Central memory CD4-positive, alpha-beta T cell (primary cell): ENCODE results near the gene FTSJ1.
A peak's percentile ranks its signal among the peaks of the same experiment; 100 is the strongest.
"Not testable (repeated sequence)": the region's sequence is repeated elsewhere in the genome, so short reads cannot be mapped to it uniquely, and the experiment has no call there.

ENCODE experiments used
- DNase-seq: peaks from one replicate; pipeline ENCODE4 v3.0.0; 2022

The FTSJ1 gene

DNA sequence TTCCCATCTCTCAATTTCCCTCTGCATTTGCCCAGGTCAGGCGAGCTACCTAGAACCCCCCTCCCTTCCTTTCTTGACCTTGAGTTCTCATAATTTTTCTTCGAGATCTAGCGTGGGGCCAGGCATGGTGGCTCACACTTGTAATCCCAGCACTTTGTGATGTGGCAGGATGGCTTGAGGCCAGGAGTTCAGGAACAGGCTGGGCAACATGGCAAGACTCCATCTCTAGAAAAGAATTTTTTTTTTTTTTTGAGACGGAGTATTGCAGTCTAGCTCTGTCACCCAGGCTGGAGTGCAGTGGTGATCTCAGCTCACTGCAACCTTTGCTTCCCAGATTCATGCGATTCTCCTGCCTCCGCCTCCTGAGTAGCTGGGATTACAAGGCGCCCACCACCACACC lies 28.3 kb downstream of the FTSJ1 start:
- DNase-seq = no peak

DNA sequence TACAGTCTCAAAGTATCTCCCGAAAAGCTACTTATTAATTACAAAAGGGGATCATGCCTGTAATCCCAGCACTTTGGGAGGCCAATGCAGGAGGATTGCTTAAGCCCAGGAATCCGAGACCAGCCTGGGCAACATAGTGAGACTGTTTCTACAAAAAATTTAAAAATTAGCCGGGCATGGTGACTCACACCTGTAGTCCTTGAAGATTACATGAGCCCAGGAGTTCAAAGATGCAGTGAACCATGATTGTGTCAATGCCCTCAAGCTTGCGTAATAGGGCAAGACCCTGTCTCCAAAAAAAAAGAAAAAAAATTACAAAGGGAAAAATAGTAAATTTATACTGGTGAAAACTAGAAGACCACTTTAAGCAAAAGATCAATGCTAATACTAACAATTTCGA lies 29.5 kb downstream of the FTSJ1 start:
- no peak for DNase-seq

DNA sequence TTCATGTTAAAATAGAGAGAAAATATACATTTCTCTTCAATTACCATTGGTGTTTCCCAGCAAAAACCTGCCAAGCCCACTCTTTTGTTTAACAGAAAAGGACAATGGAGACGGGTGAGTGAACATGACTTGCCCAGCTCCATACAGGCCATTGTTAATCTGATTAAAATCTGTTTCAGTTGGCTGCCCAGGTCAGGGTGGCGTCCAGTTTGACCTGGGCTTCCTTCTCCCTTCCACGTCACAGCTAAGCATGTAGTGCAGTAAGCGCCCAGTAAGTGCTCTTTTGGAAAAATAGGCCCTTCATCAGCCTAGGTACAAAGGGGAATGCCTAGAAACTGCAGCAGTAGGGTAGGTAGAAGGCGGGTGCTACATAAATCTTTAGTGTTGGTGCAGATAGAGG lies 31.2 kb downstream of the FTSJ1 start:
- DNase-seq = no peak

DNA sequence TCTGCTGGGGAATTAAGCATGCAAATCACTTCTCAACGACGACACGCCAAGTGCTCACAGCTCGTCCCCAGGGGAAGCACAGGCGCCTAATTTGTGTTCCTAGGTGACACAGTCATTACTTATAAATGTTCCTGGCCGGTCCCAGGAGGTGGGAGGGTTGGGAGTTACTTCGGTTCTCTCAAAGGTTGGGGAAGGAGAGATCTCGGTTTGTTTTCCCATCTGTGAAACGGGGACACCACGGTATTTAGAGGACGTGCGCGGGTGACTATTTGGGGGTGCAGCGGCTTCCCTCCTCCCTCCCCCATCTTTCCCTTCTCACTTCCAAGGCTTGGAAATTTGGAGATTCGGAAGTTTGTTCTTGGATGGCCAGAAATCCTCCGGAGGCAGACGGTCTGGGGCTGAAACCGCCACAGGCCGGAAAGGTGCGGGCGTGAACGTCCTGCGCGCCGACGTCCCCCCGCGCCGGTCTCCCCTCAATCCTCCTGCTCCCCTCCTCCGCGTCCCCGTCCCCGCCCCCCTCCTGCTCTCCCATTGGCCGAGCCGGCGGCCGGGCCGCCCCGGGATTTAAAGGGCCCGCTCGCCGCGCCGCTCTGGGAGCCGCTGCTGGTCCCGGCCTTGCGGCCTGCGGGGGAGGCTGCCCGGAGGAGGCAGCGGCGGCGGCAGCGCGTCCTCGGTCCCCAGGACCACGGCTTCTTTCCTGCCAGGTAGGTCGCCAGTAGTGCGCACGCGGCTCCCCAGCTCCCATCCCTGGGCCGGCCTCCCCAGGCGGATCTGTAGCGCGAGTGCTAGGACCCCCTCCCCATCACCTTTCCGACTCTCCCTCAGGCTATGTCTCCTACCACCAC lies 32.6 kb downstream of the FTSJ1 start, which contains the start of gene PORCN:
TSS of gene PORCN (plus strand) at position 593 of the 845 bp plus-strand sequence. CDS start 829 bp downstream, outside the sequence.
- peak; percentile 65 for DNase-seq

DNA sequence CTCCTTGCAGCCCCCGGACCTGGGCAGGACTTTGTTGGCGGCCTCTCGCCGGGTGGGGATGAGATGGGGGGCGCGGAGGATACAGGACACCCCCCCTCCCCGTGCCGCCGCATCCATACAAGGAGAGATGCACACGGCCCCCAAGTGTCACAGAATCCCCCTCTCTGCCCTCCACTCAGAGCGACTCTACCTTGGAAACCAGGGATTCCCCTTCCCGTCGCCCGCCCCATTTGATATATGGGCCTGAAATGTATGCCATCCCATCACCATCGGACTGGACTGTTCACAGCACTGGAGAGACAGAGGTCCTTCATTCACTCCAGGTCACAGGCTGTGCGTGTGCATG lies 33.2 kb downstream of the FTSJ1 start:
- DNase-seq = no peak

DNA sequence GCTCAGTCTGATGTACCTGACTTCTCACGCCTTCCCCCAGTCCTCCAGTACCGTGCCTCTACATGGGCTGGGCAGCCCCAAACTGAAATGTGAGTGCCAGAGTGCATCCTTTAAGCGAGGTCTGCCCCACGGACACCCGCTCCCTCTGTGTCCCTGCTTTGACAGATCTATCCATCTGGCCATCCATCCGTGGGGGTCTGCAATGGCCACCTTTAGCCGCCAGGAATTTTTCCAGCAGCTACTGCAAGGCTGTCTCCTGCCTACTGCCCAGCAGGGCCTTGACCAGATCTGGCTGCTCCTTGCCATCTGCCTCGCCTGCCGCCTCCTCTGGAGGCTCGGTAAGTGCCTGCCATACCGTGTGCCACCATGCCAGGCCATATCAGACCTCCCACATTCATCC lies 33.6 kb downstream of the FTSJ1 start:
- no peak for DNase-seq

DNA sequence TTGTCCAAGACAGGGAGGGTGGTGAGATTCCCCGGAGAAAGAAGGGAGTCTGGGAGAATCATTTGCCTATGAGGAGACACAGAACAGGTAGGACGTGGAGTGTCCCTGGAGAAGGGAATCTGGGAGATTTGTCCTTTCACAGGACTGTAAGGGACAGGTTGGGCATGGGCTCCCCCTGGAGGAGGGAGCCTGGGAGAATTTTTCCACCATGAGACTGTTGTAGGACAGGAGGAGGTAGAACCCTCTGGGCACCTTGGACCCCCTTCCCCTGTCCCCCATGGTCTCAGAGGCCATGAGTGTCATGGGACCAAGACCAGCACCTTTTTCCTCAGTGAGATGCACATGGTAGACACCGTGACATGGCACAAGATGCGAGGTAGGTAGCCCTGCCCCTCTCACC lies 35.6 kb downstream of the FTSJ1 start:
- DNase-seq = no peak

DNA sequence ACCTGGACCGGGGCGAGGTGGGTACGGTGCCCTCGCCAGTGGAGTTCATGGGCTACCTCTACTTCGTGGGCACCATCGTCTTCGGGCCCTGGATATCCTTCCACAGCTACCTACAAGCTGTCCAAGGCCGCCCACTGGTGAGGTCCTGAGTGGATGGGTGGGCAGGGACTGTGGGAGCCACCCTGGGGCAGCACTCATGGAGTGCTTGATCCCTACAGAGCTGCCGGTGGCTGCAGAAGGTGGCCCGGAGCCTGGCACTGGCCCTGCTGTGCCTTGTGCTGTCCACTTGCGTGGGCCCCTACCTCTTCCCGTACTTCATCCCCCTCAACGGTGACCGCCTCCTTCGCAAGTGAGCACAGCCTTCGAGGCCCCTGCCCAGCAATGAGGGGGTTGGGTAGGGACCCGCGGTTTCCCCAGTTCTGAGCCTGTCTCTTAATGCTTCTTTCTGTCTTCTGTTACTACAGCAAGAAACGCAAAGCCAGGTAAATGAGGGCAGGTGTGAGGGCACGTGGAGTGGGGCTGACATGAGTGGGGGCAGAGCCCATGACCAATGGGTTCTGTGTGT lies 36.5 kb downstream of the FTSJ1 start:
- no peak for DNase-seq

DNA sequence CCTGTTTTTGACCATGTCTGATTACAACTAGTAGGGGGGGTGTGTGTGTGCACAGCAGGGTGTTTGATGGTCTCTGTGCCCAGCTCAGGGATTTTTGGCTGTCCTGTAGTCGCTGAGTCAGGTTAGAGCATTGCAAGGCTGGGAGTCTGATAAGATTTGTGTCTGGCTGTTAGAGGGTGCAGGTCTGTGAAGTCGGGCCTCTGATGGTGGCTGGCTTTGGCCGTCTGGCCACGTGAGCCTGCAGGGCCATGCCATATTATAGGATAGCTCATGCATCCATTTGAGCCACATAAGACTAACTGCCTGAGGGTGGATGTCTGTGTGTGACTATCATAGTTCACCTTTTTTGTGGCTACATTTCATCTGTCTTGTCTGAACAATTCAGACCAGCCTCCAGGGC lies 37.7 kb downstream of the FTSJ1 start:
- DNase-seq = no peak

DNA sequence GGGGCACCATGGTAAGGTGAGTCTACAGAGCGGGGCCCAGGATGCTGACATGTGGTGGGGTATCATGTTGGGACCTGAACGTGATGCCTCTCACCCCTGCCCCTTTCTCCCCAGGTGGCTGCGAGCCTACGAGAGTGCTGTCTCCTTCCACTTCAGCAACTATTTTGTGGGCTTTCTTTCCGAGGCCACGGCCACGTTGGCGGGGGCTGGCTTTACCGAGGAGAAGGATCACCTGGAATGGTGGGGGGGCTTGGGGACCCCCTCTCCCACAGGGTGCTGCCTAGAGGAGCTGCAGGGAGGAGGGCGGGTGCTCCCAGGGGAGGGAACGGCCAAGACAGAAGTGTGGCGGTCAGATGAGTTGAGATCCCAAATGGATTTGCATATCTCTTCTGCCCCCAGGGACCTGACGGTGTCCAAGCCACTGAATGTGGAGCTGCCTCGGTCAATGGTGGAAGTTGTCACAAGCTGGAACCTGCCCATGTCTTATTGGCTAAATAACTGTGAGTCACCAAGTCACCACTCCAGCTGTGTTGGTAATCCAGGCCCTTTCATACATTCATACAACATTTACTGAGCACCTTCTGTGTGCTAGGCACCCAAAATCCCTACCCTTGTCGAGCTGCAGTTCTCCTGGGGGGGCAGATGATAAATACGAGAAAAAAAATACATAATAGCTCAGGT lies 38.3 kb downstream of the FTSJ1 start:
- no peak for DNase-seq

DNA sequence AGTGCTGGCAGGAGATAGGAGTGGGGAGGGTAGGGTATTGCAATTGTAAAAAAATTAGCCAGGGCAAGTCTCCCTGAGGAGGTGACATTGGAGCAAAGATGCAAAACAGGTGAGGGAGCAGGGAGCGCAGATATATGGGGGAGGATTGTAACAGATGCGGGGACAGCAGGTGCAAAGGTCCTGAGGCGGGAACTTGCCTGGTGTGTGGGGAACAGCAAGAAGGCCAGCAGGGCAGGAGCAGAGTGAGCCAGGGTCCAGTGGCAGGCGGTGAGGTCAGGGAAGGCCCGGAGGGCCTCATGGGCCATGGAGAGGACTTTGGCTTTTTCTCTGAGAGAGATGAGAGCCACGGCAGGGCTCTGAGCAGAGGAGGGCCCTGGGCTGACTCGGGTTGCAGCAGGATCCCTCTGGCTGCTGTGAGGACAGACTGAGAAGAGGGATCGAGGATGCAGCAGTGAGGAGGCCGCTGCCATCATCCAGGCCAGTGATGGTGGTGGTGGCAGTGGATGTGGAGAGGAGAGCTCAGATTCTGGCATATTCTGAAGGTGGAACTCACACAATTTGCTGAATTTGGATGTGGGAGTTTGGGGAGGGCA lies 39.0 kb downstream of the FTSJ1 start:
- DNase-seq = no peak

DNA sequence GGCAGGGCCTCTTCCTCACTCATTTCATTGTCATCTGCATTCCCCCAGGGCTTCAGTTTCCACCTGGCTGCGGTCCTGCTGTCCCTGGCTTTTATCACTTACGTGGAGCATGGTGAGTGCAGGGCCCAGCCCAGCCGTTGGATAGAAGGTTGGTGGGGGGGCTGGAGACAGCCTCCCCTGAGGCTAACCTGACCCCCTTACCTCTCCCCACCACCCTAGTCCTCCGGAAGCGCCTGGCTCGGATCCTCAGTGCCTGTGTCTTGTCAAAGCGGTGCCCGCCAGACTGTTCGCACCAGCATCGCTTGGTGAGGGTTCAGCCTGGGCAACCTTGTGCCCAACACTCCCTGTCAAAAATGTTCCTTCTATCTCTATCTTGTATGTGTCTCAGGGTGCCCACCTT lies 39.8 kb downstream of the FTSJ1 start:
- no peak for DNase-seq

DNA sequence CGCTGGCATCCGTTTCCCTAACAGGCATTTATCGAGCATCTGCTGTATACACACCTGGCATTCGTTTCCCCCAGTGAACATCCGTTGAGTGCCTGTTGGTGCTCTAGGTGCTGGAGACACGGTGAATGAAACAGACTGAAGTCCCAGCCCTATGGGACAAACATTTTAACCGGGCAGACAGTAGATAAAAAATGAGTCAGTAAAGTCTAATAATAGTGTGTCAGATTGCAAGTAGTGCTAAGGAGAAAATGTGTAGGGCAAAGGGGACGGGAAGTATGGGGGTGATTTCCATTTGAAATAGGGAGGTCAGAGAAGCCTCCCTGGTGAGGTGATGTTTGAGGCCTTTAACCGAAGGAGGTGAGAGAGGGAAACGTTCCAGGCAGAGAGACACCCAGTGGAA lies 40.3 kb downstream of the FTSJ1 start:
- no peak for DNase-seq

DNA sequence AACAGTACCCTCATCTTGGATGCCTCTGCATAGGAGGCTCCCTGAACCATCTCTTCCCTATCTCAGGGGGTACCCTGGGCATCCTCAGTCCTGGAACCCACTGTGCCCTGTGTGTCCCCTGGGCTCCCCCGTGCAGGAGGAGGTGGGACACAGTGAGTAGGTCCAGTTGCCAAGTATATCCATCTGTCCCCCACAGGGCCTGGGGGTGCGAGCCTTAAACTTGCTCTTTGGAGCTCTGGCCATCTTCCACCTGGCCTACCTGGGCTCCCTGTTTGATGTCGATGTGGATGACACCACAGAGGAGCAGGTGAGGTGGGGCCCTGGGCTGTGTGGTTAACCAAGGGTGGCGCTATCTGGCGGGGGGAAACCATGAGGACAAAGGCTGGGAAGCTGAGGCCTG lies 41.0 kb downstream of the FTSJ1 start:
- DNase-seq = no peak

DNA sequence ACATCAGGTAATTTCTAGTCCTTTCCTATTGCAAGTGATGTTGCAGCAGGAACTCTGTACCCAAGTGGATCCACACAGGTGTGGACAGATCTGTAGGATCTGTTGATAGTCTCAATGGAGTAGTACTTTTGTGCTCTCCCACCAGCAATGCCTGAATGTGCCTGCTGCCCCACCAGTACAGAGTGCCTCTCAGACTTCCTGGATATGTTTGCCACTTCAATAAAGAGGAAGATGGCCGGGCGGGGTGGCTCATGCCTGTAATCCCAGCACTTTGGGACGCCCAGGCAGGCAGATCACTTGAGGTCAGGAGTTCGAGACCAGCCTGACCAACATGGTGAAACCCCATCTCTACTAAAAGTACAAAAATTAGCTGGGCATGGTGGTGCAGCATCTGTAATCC lies 43.5 kb downstream of the FTSJ1 start:
- not testable (repeated sequence) for DNase-seq

DNA sequence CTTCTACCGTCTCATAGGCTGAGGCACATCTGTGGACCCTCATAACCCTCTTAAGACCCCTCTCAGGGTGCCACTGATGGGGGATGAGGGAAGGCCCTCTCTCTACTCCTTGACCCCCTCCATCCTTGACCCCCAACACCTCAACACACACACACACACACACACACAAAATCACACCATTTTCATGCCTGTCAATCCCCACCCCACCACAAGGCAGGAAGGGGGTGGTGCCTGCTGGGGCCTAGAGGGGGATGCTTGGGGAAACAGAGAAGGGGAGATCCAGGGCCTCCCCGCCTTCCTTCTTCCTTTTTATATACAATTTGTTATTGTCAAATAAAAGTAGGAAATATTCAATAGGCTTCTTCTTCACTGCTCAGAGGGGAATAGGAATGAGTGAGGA lies 44.5 kb downstream of the FTSJ1 start:
- no peak for DNase-seq

DNA sequence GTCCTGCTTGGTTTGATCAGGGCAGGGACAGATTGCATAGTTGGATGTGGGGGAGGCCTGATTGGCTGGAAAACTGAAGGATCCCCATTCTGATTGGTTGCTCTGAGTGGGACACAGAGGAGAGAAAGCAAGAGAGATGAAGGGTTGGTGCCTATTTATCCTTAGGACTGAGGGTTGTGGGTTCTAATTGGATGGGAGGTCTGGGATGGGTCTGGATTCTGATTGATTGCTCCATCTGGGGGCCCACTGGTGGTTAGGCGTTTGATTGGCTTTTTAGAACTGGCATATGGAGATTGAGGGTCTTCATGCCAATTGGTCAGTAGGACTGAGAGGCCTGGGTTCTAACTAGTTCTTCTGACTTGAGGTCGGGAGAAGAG lies 45.0 kb downstream of the FTSJ1 start:
- no peak for DNase-seq

DNA sequence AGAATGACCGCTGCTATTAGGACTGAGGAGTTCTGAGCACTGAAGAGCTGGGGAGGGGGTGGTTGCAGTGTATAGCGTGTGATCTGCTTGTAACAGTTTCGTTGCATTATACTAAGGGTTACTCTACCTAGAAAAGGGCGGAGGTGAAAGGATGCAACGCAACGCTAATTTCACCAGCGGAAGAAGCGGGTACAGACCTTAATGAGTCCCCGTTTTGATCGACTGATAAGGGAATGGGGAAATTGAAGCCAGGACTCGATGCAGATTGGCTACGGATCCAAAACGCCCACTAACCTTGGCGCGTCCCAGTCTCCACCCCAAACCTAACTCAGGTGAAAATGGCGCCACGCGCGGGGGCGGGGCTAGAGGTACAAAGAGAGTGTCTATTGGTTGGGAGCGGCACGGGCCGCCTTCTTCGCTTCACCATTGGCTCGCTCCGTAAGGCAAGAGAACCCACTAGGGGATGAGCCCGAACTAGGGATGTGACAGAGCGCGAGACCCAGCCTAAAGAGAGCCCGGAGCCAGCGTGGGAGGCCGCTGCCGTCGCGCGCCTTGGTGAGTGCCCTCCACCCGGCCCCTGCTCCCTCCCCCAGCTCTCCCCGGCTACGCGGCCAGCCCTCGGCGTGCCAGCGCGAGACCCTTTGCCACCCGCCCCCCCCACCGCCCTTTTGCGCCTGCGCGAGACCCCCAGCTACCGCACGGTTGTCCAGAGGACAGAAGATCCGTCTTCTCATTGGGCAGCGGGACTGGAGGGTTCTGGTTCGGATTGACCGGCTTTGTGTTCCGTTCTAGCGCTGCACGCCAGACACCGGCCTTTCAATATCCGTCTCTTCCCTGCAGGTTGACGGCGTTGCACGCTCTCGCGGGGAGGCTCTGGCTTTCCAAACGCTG lies 45.6 kb downstream of the FTSJ1 start, which contains the start of gene EBP:
TSS of gene EBP (plus strand) at position 456 of the 891 bp plus-strand sequence. CDS start 1,964 bp downstream, outside the sequence.
- peak; percentile 96 for DNase-seq

DNA sequence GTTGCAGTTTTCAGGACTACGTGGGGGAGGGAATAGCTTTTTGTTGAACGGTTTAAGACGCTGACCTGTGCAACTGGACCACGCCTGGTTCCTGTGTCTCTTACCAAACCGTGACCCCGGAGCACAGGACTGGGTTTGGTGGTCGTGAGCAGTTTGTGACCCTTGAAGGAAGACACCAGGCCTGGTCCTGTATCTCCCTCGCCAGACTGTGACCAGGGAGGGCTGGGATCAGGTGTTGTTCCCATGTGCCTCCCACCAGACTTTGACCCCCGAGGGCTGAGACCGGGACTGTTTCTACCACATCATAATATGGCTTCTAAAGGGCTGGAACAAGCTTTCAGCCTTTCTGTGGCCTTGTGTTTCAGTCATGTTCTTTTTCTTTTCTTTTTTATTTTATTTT lies 46.3 kb downstream of the FTSJ1 start:
- DNase-seq = no peak

DNA sequence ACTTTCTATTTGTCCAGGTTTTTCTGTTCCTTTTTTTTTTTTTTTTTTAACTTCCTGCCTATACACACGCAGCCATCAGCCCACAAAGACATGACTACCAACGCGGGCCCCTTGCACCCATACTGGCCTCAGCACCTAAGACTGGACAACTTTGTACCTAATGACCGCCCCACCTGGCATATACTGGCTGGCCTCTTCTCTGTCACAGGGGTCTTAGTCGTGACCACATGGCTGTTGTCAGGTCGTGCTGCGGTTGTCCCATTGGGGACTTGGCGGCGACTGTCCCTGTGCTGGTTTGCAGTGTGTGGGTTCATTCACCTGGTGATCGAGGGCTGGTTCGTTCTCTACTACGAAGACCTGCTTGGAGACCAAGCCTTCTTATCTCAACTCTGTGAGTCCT lies 47.7 kb downstream of the FTSJ1 start:
- no peak for DNase-seq

DNA sequence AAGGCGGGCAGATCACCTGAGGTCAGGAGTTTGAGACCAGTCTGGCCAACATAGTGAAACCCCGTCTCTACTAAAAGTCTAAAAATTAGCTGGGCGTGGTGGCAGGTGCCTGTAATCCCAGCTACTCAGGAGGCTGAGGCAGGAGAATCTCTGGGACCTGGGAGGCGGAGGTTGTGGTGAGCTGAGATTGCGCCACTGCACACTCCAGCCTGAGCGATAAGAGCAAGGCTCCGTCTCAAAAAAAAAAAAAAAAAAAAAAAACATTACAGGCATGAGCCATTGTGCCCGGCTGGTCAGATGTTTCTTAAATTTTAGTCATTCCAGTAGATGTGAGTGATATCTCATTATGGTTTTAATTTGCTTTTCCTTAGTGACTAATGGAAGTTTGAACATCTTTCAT lies 49.9 kb downstream of the FTSJ1 start:
- DNase-seq = not testable (repeated sequence)

DNA sequence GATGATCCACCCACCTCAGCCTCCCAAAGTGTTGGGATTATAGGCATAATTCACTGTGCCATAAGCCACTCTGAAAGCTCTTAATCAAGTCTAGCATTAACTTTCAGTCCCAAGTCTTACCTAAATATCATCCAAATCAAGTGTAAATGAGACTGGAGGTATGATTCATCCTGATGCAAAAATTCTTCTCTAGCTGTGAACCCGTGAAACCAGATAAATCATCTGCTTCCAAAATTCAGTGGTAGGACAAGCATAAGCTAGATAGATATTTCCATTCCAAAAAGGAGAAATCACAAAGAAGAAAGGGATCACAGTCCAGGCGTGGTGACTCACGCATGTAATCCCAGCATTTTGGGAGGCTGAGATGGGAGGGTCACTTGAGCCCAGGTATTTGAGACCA lies 54.7 kb downstream of the FTSJ1 start:
- no peak for DNase-seq
